ENCODE measurements around the gene ZNF627.
A peak's percentile ranks its signal among the peaks of the same experiment; 100 is the strongest.
"Not testable (repeated sequence)": the region's sequence is repeated elsewhere in the genome, so short reads cannot be mapped to it uniquely, and the experiment has no call there.

ZNF627 gene

DNA sequence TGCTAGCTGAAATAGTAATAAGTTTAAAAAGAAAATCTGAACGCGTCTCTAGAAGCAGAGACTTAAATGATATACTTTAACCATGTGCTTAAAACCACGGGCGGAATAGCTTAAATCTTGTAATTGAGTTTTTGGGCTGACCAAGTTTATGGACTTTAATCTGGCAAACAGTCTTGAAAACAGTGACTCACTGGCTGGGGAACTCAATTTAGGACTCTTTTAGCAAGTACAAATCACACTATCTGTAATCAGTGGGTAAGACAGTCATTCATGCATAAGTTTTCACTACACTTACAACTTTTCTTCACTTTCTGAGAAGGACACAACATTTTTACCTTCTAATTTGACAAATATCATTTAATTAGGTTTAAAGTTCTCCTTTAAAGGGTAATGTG is 26.8 kb downstream of the ZNF627 start:
- peak; percentile 31 for DNase-seq (ENCODE audit: low read depth)

DNA sequence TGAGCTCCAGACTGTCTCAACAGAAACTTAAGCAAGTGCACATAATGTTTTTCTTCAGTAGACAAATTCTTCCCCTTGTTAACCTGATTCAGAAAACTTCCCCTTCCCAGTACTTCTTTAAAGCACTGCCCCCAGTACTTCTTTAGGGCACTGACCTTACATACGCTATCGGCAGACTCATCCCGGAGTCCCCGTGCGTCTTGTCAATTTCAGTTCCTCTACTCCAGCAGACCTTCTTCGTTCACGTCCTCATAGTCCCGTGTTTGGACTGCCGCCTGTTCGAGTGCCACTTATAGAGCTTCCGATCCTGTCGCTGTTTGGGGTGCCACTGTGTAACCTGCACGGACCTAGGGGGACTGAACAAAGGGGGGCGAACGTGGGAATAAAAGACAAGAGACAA is 29.0 kb downstream of the ZNF627 start:
- DNase-seq (ENCODE audit: low read depth), result no peak

DNA sequence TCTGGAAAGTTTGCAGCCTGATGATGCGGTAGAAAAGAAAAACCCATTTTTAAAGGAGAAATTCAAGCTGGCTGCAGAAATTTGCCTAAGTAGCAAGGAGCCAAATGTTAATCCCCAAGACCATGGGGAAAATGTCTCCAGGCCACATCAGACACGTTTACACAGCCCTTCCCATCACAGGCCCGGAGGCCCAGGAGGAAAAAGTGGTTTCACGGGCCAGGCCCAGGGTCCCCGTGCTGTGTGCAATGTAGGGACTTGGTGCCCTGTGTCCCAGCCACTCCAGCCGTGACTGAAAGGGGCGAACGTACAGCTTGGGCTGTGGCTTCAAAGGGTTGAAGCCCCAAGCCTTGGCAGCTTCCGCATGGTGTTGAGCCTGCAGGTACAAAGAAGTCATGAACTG is 35.9 kb downstream of the ZNF627 start:
- no peak for DNase-seq (ENCODE audit: low read depth)

DNA sequence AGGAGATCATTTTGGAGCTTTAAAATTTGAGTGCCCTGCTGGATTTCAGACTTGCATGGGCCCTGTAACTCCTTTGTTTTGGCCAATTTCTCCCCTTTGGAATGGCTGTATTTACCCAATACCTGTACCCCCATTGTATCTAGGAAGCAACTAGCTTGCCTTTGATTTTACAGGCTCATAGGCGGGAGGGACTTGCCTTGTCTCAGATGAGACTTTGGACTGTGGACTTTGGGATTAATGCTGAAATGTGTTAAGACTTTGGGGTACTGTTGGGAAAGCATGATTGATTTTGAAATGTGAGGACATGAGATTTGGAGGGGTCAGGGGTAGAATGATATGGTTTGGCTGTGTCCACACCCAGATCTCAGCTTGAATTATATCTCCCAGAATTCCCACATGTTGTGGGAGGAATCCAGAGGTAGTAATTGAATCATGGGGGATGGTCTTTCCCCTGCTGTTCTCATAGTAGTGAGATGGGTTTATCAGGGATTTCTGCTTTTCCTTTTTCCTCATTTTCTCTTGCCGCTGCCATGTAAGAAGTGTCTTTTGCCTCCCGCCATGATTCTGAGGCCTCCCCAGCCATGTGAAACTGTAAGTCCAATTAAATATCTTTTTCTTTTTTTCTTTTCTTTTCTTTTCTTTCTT is 36.9 kb downstream of the ZNF627 start:
- DNase-seq (ENCODE audit: low read depth), result not testable (repeated sequence)

DNA sequence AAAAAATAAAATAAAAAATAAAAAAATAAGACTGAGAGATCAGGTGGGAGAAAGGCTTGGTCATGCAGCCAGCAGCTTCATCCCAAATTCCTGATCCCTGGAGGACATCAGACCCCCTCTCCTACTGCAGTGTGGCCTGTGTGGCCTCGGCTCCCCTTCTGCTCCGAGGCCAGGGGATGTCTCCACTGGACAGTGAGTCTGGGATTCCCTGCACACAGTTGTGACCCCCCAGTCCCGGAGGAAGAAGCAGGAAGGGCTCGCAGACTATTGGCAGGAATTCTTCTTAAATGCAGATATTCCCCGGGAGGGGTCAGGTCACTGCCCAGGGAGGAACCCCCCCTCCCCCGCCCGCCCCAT is 41.9 kb downstream of the ZNF627 start:
- DNase-seq (ENCODE audit: low read depth), result no peak

- DNase-seq (ENCODE audit: low read depth), result peak; percentile 83
Measured at GRCh38 chr19:11639602-11640471, 42.6 kb downstream of the ZNF627 start.

GRCh38 chr19:11641244-11641643 is 44.0 kb downstream of the ZNF627 start:
- DNase-seq (ENCODE audit: low read depth), result no peak

GRCh38 chr19:11642902-11643301 is 45.6 kb downstream of the ZNF627 start:
- no peak for DNase-seq (ENCODE audit: low read depth)

GRCh38 chr19:11649941-11650340 is 52.7 kb downstream of the ZNF627 start:
- DNase-seq (ENCODE audit: low read depth), result peak; percentile 57

- DNase-seq (ENCODE audit: low read depth), result no peak
Measured at GRCh38 chr19:11651062-11651461, 53.8 kb downstream of the ZNF627 start.

DNA sequence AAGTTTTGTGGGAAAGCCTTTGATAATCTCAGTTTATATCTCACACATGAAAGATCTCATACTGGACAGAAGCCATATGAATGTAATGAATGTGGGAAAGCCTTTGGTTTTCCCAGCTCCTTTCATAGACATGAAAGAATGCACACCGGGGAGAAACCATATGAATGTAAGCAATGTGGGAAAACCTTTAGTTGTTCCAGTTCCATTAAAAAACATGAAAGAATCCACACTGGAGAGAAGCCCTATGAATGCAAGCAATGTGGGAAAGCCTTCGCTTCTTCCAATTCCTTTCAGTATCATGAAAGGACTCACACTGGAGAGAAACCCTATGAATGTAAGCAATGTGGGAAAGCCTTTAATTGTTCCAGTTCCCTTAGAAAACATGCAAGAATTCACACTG is 54.8 kb downstream of the ZNF627 start:
- DNase-seq (ENCODE audit: low read depth), result no peak

GRCh38 chr19:11652492-11652891 is 55.2 kb downstream of the ZNF627 start:
- no peak for DNase-seq (ENCODE audit: low read depth)

DNA sequence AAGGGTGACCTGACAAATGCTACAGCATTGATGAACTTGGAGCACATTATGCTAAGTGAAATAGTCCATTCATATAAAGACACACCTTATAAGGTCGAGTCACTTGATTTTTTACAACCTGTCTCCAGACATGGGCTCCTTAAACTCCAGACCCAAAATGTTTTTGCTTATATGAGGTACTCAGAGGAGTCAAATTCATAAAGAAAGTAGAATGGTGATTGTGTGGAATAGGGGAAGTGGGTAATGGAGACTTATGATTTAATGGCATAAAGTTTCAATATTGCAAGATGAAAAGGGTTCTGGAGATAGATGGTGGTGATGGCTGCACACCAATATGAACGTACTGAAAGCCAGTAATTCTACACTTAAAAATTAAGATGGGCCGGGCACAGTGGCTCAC is 59.3 kb downstream of the ZNF627 start:
- no peak for DNase-seq (ENCODE audit: low read depth)

DNA sequence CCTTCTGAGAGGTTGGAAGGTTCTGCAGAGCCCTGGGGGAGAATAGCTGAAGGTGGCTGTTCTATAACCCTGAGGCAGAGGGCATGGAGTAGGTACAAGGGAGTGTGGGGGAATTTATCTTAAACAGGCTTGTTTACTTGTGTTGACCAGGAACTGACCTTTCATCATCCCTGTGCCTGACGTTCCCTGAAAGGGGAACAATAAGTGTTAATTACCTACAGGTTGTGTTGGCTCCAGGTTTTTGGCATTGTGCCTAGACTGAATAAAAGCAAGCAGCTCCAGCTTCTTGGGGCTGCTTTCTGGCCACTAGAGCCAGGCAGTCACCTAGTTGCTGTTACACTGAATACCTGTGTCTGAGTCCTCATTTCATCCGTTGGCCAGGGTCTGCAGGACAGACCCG is 60.0 kb downstream of the ZNF627 start:
- no peak for DNase-seq (ENCODE audit: low read depth)

DNA sequence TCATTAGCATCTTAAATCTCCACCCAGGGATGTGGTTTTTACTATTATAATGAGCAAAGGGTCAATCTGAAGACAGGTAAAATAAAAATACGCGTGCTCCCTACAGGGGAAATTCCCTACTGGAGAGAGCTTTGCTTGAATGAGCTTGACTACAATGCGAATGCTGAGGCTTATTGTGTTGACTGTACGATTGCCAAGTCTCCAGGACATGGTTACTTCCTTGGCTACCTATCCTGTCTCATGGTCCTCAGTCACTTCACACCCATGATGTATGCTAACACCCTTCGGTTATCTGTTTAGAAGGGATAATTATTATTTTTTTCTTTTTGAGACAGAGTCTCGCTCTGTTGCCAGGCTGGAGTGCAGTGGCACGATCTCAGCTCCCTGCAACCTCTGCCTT is 61.7 kb downstream of the ZNF627 start:
- no peak for DNase-seq (ENCODE audit: low read depth)

GRCh38 chr19:11659612-11660011 is 62.3 kb downstream of the ZNF627 start:
- no peak for DNase-seq (ENCODE audit: low read depth)

- no peak for DNase-seq (ENCODE audit: low read depth)
Measured at GRCh38 chr19:11662278-11662677, 65.0 kb downstream of the ZNF627 start.

DNA sequence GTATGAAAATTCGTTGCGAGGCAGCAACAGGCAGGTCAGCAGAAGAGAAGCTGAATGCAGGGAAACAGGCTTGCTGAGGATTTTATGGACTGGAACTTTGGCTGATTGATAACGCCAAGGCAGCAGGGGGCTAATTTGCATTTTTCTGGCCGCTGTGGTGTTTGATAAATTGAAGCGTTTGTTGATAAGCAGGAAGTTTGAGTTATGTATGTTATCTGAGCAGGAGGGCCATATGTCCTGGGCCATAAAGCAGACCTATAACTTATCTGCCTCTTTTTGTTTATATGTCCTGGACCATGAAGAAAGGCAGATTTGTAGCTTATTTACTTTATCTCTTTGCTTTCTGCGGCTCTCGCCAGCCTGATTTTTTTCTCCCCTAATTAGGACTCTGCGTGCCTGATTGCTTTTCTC is 65.9 kb downstream of the ZNF627 start:
- no peak for DNase-seq (ENCODE audit: low read depth)

Data from fibroblast of gingiva (primary cell).